Ovary (tissue), 9 donors: ENCODE results near the gene ADAM11. TPM values are rescaled to one million over a fixed set of nuclear protein-coding genes. Genes with fewer than 3 reads are reported as not detected.
"Not testable (repeated sequence)": the region's sequence is repeated elsewhere in the genome, so short reads cannot be mapped to it uniquely, and the experiment has no call there.

Experiments used
- DNase-seq, 5 donors: peaks; one replicate each; pipeline ENCODE4 v3.0.0-alpha.2; 2019 to 2020
- H3K27ac ChIP-seq, 2 donors: fragments of 200-600 bp; one replicate each; pipeline versions ENCODE4 v1.5.1 to v1.8.0; 2019 to 2022
- H3K27me3 ChIP-seq: fragments of 200-600 bp; one replicate; pipeline ENCODE4 v1.8.0; 2022
- H3K36me3 ChIP-seq: fragments of 200-600 bp; sonication (generic); one replicate; pipeline ENCODE4 v1.5.1; 2019
- H3K4me1 ChIP-seq: one replicate; pipeline ENCODE4 v1.8.1; 2013; ENCODE audit warnings: mild to moderate bottlenecking, moderate library complexity; ENCODE audit not compliant: insufficient read depth
- H3K4me3 ChIP-seq: fragments of 200-600 bp; sonication (generic); one replicate; pipeline ENCODE4 v1.5.1; 2017
- H3K9me3 ChIP-seq, 2 donors: fragments of 200-600 bp in 1 of 2; sonication (generic) in 1 of 2; one replicate each; pipeline versions ENCODE4 v1.5.1 to v1.8.1; 2013 to 2019; ENCODE audit warnings: mild to moderate bottlenecking in 1 of 2, moderate library complexity in 1 of 2
- CTCF ChIP-seq, 3 donors: fragments of 450-650 bp in 2 of 3; fragments of 200-600 bp in 1 of 3; IDR thresholded peaks; one replicate each; pipeline versions ENCODE4 v1.5.1 to v1.8.0; 2016 to 2022; ENCODE audit warnings: antibody characterized with exemption in 3 of 3, mild to moderate bottlenecking in 1 of 3
- EP300 ChIP-seq: sonication (generic); formaldehyde crosslinking; IDR thresholded peaks from one replicate; pipeline ENCODE4 v1.6.1; 2017; ENCODE audit warnings: antibody characterized with exemption
- POLR2A ChIP-seq: fragments of 450-650 bp; IDR thresholded peaks from one replicate; pipeline ENCODE4 v1.6.1; 2017; ENCODE audit warnings: antibody characterized with exemption, mild to moderate bottlenecking, moderate library complexity
- WGBS, 3 donors: extraction: QIAGEN DNeasy Blood & Tissue Kit in 1 of 3; methylation state at CpG; one replicate each; pipeline versions ENCODE4 v1.1.5 to v1.1.7; 2013 to 2017; 5-methylcytosine and 5-hydroxymethylcytosine counted together
- intact Hi-C, 4 donors: fragments of 100-400 bp; cut with DNase I; formaldehyde crosslinking; loops; one replicate each; pipeline versions ENCODE4 v1.11.0 to v1.15.1; 2022 to 2023
- polyA plus RNA-seq, 2 donors: library from polyadenylated mRNA; stranded (reverse); fragments of 200-250 nt in 1 of 2; fragments of 350-450 nt in 1 of 2; fragmentation: Illumina TruSeq in 1 of 2; extraction: RNeasy Lipid Tissue Mini Kit (QIAGEN cat#74804) in 1 of 2; gene quantifications; one replicate each; pipeline ENCODE4 v1.2.3, GENCODE V29; 2013 to 2014
- total RNA-seq, 7 donors: library from RNA; depleted of rRNA in 2 of 7; stranded (reverse); fragments of >200 nt in 2 of 7; fragmentation: NEBNext Ultra II Directional in 3 of 7; extraction: Animal tissue kit (Norgen Biotek cat#: 25700) in 3 of 7; gene quantifications; one replicate each; pipeline versions ENCODE4 v1.1.0 to v1.2.4, GENCODE V29; 2016 to 2023
- donor health status: DM: no; HTN: no; CAD: no; lungs with moderate emphysema.
- donor health status: DM: no; HTN: no; CAD: no.
- donor health status: Bipolar disorder and iron deficiency.
- donor health status: DM: yes; HTN: yes; CAD: no.
- donor health status: DM: no; HTN: no; CAD: no.
- donor health status: DM: yes; HTN: yes; CAD: no.

ADAM11 gene
- total and polyA plus RNA-seq, 9 donors = 0.12 to 2.3 (median 1.1) TPM

- Histone ChIP-seq H3K36me3 (no peaks in the 10 kb centered on the region), H3K4me1 (no peaks in the 10 kb centered on the region), H3K27ac (no peak overlapping the region), H3K27me3 (no peaks in the 10 kb centered on the region), H3K4me3 (no peak overlapping the region), H3K9me3 (no peaks in the 10 kb centered on the region)
- intact Hi-C loops = no loop called here
- DNase-seq = no peak
- 79 to 86% (median 79%) methylated on average over 17 of the region's 17 CpGs for WGBS, 3 donors
- TF ChIP-seq CTCF (IDR thresholded peaks at IDR 0.05) (no peak), EP300 (no peak), POLR2A (no peak)
Measured at GRCh38 chr17:44752953-44753861, 5.6 kb upstream of the ADAM11 start.

- intact Hi-C loops = no loop called here
- Histone ChIP-seq H3K4me3 (no peak overlapping the region), H3K27ac (no peak overlapping the region), H3K4me1 (peaks cover 1% of the 10 kb centered on the region), H3K27me3 (no peaks in the 10 kb centered on the region), H3K9me3 (no peaks in the 10 kb centered on the region), H3K36me3 (no peaks in the 10 kb centered on the region)
- no peak for DNase-seq
- no peak for TF ChIP-seq POLR2A
- no peak for TF ChIP-seq EP300
- TF ChIP-seq CTCF (IDR thresholded peaks at IDR 0.05) = no peak
- 67 to 71% (median 70%) methylated on average over 7 of the region's 7 CpGs for WGBS, 3 donors
Measured at GRCh38 chr17:44754276-44754675, 4.5 kb upstream of the ADAM11 start.

- H3K9me3 ChIP-seq, H3K4me3 ChIP-seq, H3K27ac ChIP-seq, intact Hi-C loops, H3K36me3 ChIP-seq, DNase-seq, H3K27me3 ChIP-seq, H3K4me1 ChIP-seq: not testable (repeated sequence)
- WGBS, 3 donors = 82 to 90% (median 89%) methylated on average over 5 of the region's 5 CpGs
Measured at GRCh38 chr17:44755180-44755579, 3.6 kb upstream of the ADAM11 start.

GRCh38 chr17:44757045-44757917, 1.5 kb upstream of the ADAM11 start:
- WGBS, 3 donors = 78 to 88% (median 87%) methylated on average over 9 to 10 of the region's 10 CpGs
- no peak for TF ChIP-seq POLR2A
- TF ChIP-seq CTCF (IDR thresholded peaks at IDR 0.05) = no peak
- TF ChIP-seq EP300 = no peak
- no peaks in the 10 kb centered on the region for H3K27me3 ChIP-seq
- H3K27ac ChIP-seq = no peak overlapping the region
- no peak overlapping the region for H3K4me3 ChIP-seq
- no peaks in the 10 kb centered on the region for H3K36me3 ChIP-seq
- intact Hi-C loops = no loop called here
- no peaks in the 10 kb centered on the region for H3K9me3 ChIP-seq
- peaks cover 4% of the 10 kb centered on the region for H3K4me1 ChIP-seq
- DNase-seq = no peak
